ENCODE data around the gene GSTO1. TPM values are rescaled to one million over a fixed set of nuclear protein-coding genes. Genes with fewer than 3 reads are reported as not detected.
A peak's percentile ranks its signal among the peaks of the same experiment; 100 is the strongest.

Gene GSTO1
- total and polyA plus RNA-seq, 2 of the 13 experiments (the other 11 are each of a cell fraction or from before 2014, with no cell fraction given), result 228 to 300 TPM

DNA sequence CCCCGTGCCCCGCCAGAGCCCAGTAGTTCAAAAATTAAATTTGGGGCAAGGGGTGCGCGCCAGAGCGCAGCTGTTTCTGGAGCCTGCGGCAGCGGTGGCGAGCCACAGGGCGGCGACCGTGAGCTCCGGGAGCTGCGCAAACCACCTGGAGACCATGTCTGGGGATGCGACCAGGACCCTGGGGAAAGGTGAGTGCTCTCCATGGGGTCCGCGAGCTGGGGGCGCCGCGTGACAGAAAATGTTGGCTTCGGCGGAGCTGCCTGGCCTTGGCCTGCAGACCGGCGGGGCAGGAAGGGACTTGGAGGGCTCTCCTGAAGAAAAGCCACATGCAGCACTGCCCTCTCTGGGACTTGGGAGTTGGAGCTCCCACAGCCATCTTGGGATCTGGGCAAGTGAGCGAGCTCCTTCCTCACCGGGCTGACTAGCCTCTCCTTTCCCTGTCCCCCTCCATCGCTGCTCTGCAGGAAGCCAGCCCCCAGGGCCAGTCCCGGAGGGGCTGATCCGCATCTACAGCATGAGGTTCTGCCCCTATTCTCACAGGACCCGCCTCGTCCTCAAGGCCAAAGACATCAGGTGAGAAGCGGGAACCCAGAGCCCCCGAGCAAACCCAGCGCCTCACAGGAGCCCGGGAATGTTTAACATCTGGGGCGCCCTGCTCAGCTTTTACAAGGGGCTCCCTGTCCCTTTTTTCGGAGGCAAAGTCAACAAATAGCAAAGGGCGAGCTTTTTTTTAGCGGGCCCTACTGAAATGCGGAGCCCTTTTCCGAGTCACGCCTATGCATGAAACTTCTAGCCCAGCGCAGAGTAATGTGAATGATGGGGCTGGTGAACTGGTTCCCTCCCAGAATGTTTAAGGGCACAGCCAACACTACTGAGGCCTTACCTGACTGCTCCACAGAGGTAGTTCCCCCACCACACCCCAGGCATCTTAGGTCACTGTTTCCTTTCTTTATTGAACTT lies 20.4 kb downstream of the GSTO1 start (continued):
- no peak for TF ChIP-seq PITX1 (CRISPR knock-in tag; IDR thresholded peaks at IDR 0.05)
- TF ChIP-seq, protein P1, sequence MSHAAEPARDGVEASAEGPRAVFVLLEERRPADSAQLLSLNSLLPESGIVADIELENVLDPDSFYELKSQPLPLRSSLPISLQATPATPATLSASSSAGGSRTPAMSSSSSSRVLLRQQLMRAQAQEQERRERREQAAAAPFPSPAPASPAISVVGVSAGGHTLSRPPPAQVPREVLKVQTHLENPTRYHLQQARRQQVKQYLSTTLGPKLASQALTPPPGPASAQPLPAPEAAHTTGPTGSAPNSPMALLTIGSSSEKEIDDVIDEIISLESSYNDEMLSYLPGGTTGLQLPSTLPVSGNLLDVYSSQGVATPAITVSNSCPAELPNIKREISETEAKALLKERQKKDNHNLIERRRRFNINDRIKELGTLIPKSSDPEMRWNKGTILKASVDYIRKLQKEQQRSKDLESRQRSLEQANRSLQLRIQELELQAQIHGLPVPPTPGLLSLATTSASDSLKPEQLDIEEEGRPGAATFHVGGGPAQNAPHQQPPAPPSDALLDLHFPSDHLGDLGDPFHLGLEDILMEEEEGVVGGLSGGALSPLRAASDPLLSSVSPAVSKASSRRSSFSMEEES (CRISPR knock-in tag; IDR thresholded peaks at IDR 0.05), result no peak
- TF ChIP-seq ZNF841 (CRISPR knock-in tag; IDR thresholded peaks at IDR 0.05; ENCODE audit: borderline replicate concordance), result no peak
- TF ChIP-seq, protein P2, sequence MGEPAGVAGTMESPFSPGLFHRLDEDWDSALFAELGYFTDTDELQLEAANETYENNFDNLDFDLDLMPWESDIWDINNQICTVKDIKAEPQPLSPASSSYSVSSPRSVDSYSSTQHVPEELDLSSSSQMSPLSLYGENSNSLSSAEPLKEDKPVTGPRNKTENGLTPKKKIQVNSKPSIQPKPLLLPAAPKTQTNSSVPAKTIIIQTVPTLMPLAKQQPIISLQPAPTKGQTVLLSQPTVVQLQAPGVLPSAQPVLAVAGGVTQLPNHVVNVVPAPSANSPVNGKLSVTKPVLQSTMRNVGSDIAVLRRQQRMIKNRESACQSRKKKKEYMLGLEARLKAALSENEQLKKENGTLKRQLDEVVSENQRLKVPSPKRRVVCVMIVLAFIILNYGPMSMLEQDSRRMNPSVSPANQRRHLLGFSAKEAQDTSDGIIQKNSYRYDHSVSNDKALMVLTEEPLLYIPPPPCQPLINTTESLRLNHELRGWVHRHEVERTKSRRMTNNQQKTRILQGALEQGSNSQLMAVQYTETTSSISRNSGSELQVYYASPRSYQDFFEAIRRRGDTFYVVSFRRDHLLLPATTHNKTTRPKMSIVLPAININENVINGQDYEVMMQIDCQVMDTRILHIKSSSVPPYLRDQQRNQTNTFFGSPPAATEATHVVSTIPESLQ (CRISPR knock-in tag; conservative IDR thresholded peaks at IDR 0.05), result no peak
- TF ChIP-seq, protein P3, sequence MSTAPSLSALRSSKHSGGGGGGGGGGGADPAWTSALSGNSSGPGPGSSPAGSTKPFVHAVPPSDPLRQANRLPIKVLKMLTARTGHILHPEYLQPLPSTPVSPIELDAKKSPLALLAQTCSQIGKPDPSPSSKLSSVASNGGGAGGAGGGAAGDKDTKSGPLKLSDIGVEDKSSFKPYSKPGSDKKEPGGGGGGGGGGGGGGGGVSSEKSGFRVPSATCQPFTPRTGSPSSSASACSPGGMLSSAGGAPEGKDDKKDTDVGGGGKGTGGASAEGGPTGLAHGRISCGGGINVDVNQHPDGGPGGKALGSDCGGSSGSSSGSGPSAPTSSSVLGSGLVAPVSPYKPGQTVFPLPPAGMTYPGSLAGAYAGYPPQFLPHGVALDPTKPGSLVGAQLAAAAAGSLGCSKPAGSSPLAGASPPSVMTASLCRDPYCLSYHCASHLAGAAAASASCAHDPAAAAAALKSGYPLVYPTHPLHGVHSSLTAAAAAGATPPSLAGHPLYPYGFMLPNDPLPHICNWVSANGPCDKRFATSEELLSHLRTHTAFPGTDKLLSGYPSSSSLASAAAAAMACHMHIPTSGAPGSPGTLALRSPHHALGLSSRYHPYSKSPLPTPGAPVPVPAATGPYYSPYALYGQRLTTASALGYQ (CRISPR knock-in tag; IDR thresholded peaks at IDR 0.05), result no peak
- TF ChIP-seq HDAC2 (CRISPR knock-in tag; IDR thresholded peaks at IDR 0.05), result peak; percentile 37; the same call in 1 of the 2 replicates
- TF ChIP-seq EED (CRISPR knock-in tag; IDR thresholded peaks at IDR 0.05), result peak; percentile 47; the same call in 1 of the 2 replicates
- no peak for TF ChIP-seq KDM1A (CRISPR knock-in tag; IDR thresholded peaks at IDR 0.05)
- TF ChIP-seq, protein P4, sequence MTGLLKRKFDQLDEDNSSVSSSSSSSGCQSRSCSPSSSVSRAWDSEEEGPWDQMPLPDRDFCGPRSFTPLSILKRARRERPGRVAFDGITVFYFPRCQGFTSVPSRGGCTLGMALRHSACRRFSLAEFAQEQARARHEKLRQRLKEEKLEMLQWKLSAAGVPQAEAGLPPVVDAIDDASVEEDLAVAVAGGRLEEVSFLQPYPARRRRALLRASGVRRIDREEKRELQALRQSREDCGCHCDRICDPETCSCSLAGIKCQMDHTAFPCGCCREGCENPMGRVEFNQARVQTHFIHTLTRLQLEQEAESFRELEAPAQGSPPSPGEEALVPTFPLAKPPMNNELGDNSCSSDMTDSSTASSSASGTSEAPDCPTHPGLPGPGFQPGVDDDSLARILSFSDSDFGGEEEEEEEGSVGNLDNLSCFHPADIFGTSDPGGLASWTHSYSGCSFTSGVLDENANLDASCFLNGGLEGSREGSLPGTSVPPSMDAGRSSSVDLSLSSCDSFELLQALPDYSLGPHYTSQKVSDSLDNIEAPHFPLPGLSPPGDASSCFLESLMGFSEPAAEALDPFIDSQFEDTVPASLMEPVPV (CRISPR knock-in tag; IDR thresholded peaks at IDR 0.05), result no peak; the same call in 1 of the 2 replicates
- peak; percentile 60 for TF ChIP-seq HOXA3 (CRISPR knock-in tag; IDR thresholded peaks at IDR 0.05)
- no peak for TF ChIP-seq ETV6 (CRISPR knock-in tag; conservative IDR thresholded peaks at IDR 0.05)
- no peak for TF ChIP-seq HMG20A (CRISPR knock-in tag; IDR thresholded peaks at IDR 0.05; ENCODE audit: borderline replicate concordance)
- TF ChIP-seq GATA4 (IDR thresholded peaks at IDR 0.05; ENCODE audit: borderline replicate concordance, low read depth), result no peak
- 0 out of 2 replicates have a peak, but pooled peaks have one; percentile 19 for TF ChIP-seq MEIS1 (CRISPR knock-in tag; IDR thresholded peaks at IDR 0.05; ENCODE audit: borderline replicate concordance)
- TF ChIP-seq ZNF577 (CRISPR knock-in tag; IDR thresholded peaks at IDR 0.05; ENCODE audit: borderline replicate concordance, low read depth), result no peak
- TF ChIP-seq, protein P5, sequence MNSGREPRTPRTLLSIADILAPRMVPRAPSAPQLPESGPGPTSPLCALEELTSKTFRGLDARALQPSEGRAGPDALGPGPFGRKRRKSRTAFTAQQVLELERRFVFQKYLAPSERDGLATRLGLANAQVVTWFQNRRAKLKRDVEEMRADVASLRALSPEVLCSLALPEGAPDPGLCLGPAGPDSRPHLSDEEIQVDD (CRISPR knock-in tag; IDR thresholded peaks at IDR 0.05; ENCODE audit: borderline replicate concordance), result no peak
- TF ChIP-seq SP5 (CRISPR knock-in tag; IDR thresholded peaks at IDR 0.05; ENCODE audit: borderline replicate concordance, low read depth), result no peak
- TF ChIP-seq SOX5 (CRISPR knock-in tag; IDR thresholded peaks at IDR 0.05; ENCODE audit: borderline replicate concordance), result no peak
- TF ChIP-seq, protein P6, sequence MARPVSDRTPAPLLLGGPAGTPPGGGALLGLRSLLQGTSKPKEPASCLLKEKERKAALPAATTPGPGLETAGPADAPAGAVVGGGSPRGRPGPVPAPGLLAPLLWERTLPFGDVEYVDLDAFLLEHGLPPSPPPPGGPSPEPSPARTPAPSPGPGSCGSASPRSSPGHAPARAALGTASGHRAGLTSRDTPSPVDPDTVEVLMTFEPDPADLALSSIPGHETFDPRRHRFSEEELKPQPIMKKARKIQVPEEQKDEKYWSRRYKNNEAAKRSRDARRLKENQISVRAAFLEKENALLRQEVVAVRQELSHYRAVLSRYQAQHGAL (CRISPR knock-in tag; IDR thresholded peaks at IDR 0.05; ENCODE audit: not compliant biosample characterization), result no peak
- TF ChIP-seq DPF2 (CRISPR knock-in tag; IDR thresholded peaks at IDR 0.05; ENCODE audit: borderline replicate concordance, low read depth), result no peak
- TF ChIP-seq ZNF709 (CRISPR knock-in tag; IDR thresholded peaks at IDR 0.05), result no peak

Measured in HepG2 (cell line).